ENCODE measurements around the gene CEP131.
A peak's percentile ranks its signal among the peaks of the same experiment; 100 is the strongest.

Gene CEP131

DNA sequence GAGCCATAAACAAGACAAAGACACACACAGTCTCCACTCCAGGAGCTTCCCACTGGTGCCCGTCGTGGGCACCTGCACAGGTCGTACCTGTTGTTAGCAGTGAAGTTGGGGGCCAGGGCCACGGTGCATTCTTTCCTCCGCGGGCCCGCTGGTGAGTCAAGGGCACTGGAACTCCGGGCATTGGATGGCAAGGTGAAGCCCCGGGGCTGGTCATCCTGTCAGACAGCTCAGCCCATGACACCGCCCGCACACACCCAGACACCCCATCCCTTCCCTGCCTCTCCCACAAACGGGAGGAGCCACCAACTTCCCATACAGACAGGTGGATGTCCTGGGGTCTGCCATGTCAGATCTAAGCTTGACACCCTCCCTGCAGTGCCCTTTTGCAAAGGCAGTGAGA is 16.1 kb downstream of the CEP131 start:
- no peak for FAIRE-seq

DNA sequence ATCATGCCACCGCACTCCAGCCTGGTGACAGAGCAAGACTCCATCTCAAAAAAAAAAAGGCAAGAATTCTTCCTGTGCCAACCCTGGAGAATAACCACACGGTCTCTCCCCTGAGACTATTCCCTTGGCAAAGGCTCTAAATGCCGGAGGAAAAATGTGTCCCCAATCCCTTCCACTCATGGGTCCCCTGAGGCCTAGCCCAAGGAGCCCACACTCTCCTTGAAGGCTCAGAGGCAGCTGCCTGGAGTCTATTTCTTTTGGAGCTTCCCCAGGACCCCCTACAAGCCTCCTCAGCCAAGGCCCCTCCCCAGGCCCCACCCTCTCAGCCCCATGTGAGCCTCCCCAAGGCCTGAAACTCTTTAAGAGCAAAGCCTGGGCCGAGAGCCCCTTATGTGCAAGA is 16.6 kb downstream of the CEP131 start:
- FAIRE-seq (no peak), DNase-seq (ENCODE audit: insufficient read length, low spot score) (no peak)
- TF ChIP-seq PAX5 (IDR thresholded peaks at IDR 0.05; ENCODE audit: insufficient read depth, low read length, severe bottlenecking) (no peak), POLR2A (IDR thresholded peaks at IDR 0.05; ENCODE audit: low read depth, low read length) (no peak), SPI1 (IDR thresholded peaks at IDR 0.05; ENCODE audit: low read depth, low read length) (no peak), POLR2AphosphoS5 (IDR thresholded peaks at IDR 0.05; ENCODE audit: low read depth, low read length) (no peak), POU2F2 (IDR thresholded peaks at IDR 0.05; ENCODE audit: low read depth, low read length) (no peak), TAF1 (IDR thresholded peaks at IDR 0.05; ENCODE audit: low read depth, low read length) (no peak)

More for the DNA sequence above, 16.1 kb downstream of the CEP131 start:
- no peak for DNase-seq (ENCODE audit: insufficient read length, low spot score)
- TF ChIP-seq SPI1 (IDR thresholded peaks at IDR 0.05; ENCODE audit: low read depth, low read length) (no peak), POU2F2 (IDR thresholded peaks at IDR 0.05; ENCODE audit: low read depth, low read length) (no peak), POLR2A (IDR thresholded peaks at IDR 0.05; ENCODE audit: low read depth, low read length) (no peak), POLR2AphosphoS5 (IDR thresholded peaks at IDR 0.05; ENCODE audit: low read depth, low read length) (no peak)

DNA sequence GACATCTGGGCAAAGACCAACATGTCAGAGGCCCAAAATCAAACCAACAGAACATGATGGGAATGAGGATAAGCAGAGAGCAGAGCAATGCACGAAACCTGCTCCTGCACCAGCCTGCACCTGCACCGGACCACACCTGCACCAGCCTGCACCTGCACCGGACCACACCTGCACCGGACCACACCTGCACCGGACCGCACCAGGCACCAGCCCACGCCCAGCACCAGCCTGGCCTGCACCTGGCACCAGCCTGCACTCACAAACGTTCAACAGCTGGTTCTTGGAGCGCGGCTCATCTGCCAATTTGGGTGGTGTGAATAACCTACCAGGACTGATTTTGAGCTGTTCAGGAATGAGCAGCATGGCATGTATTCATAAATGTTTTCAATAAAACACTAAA is 18.2 kb downstream of the CEP131 start:
- no peak for DNase-seq (ENCODE audit: insufficient read length, low spot score)
- FAIRE-seq: no peak
- TF ChIP-seq POLR2AphosphoS5 (IDR thresholded peaks at IDR 0.05; ENCODE audit: low read depth, low read length): no peak
- no peak for TF ChIP-seq POU2F2 (IDR thresholded peaks at IDR 0.05; ENCODE audit: low read depth, low read length)
- no peak for TF ChIP-seq POLR2A (IDR thresholded peaks at IDR 0.05; ENCODE audit: low read depth, low read length)
- TF ChIP-seq PAX5 (IDR thresholded peaks at IDR 0.05; ENCODE audit: insufficient read depth, low read length, severe bottlenecking): no peak
- no peak for TF ChIP-seq TAF1 (IDR thresholded peaks at IDR 0.05; ENCODE audit: low read depth, low read length)
- no peak for TF ChIP-seq SPI1 (IDR thresholded peaks at IDR 0.05; ENCODE audit: low read depth, low read length)

DNA sequence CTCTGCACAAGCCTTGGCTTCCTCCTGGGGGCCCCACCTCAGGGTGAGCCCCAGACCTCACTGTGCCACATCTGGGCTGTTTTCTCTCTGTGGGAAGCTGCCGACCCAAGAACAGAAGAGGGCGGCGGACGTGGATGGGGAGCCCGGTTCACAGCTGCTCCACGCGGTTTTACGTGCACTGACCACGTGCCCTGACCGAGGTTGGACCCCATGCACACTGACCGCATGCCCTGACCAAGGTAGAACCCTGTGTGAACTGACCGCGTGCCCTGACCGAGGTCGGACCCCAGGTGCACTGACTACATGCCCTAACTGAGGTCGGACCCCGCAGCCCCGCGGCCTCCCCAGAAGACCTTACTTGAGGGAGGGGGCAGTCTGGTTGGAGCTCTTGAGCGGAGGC is 19.6 kb downstream of the CEP131 start:
- FAIRE-seq (no peak), DNase-seq (ENCODE audit: insufficient read length, low spot score) (no peak)
- TF ChIP-seq TAF1 (IDR thresholded peaks at IDR 0.05; ENCODE audit: low read depth, low read length) (no peak), SPI1 (IDR thresholded peaks at IDR 0.05; ENCODE audit: low read depth, low read length) (no peak), POLR2A (IDR thresholded peaks at IDR 0.05; ENCODE audit: low read depth, low read length) (no peak), POLR2AphosphoS5 (IDR thresholded peaks at IDR 0.05; ENCODE audit: low read depth, low read length) (no peak), POU2F2 (IDR thresholded peaks at IDR 0.05; ENCODE audit: low read depth, low read length) (no peak), PAX5 (IDR thresholded peaks at IDR 0.05; ENCODE audit: insufficient read depth, low read length, severe bottlenecking) (no peak)

DNA sequence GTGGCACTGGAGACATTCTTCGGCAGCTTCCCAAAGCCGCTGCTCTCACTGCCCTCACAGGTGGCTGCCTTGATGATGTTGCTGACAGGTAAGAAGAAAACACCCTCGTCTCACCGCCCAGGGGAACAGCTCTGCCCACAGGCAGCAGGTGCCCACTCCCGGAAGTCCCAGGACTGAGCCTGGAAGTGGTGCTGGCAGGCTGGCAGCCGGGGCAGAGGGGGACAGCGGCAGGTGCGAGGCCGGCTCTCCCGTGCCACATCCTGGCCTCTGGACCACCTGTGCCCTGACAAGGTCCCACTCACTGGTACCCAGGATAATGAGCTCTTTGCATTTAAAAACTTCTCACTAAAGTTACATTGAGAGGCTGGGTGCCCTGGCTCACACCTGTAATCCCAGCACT is 20.4 kb downstream of the CEP131 start:
- FAIRE-seq (no peak), DNase-seq (ENCODE audit: insufficient read length, low spot score) (no peak)
- TF ChIP-seq POLR2A (IDR thresholded peaks at IDR 0.05; ENCODE audit: low read depth, low read length) (no peak), POU2F2 (IDR thresholded peaks at IDR 0.05; ENCODE audit: low read depth, low read length) (no peak), PAX5 (IDR thresholded peaks at IDR 0.05; ENCODE audit: insufficient read depth, low read length, severe bottlenecking) (no peak), POLR2AphosphoS5 (IDR thresholded peaks at IDR 0.05; ENCODE audit: low read depth, low read length) (no peak), TAF1 (IDR thresholded peaks at IDR 0.05; ENCODE audit: low read depth, low read length) (no peak), SPI1 (IDR thresholded peaks at IDR 0.05; ENCODE audit: low read depth, low read length) (no peak)

DNA sequence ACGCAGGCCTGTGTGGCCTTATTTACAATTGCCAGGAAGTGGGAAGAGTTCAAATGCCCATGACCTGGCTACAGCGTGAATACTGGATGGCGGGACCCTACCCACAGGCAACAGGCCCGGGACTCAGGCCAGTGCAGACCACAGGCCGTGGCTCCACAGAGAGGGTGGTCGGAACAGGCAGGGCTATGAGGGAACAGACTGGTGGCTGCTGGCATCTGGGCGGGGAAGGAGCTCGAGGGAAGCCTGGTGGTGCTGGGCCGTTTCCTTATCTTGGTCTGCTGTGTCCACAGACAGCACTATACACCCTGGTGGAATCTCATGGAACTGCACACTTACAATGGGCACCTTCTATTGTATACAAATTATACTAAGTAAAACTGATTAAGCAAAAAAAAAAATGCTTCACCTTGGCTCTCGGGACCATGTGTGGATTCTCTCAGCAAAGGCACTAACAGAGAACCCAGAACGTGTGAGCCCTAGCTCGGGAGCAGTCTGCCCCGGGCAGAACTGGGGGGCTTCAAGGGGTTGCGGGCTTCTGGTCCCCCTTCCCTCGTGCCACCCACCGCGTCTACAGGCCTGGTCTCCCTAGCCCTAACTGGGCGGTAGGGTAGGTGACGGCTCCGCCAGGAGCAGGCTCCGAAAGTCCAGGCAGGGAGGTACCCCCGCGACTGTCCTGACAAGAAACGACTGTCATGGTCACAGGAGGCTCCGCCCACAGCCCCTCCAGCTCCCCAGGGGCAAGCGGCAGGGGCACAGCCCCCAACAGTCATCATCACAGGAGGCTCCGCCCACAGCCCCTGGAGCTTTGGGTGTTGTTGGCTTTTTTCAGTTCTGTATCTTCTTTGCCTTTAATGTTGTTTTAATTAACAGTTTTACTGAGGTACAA is 21.8 kb downstream of the CEP131 start:
- peak; percentile 80 for DNase-seq (ENCODE audit: insufficient read length, low spot score)
- TF ChIP-seq TAF1 (IDR thresholded peaks at IDR 0.05; ENCODE audit: low read depth, low read length): no peak
- no peak for TF ChIP-seq POLR2AphosphoS5 (IDR thresholded peaks at IDR 0.05; ENCODE audit: low read depth, low read length)
- TF ChIP-seq PAX5 (IDR thresholded peaks at IDR 0.05; ENCODE audit: insufficient read depth, low read length, severe bottlenecking): no peak
- TF ChIP-seq POU2F2 (IDR thresholded peaks at IDR 0.05; ENCODE audit: low read depth, low read length): no peak
- TF ChIP-seq POLR2A (IDR thresholded peaks at IDR 0.05; ENCODE audit: low read depth, low read length): no peak
- no peak for TF ChIP-seq SPI1 (IDR thresholded peaks at IDR 0.05; ENCODE audit: low read depth, low read length)
- FAIRE-seq: no peak

DNA sequence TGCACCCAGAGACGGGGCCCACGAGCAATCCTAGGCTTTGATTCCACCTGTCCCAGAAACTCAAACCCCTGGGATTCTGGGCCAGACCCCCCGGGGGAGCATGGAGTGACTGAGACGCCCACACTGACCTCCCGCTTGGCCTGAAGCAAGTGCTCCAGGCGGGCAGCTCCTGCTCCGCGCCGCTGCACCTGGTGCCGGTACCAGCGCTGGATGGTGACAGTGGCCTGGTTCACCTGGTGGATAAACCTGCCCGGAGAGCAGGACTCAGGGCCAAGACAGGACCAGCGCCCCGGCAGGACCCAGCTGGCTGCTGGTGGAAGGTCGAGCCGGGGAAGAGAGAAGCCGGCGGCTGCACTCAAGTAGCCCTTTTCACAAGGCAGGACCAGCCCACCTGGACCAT is 22.6 kb downstream of the CEP131 start:
- TF ChIP-seq PAX5 (IDR thresholded peaks at IDR 0.05; ENCODE audit: insufficient read depth, low read length, severe bottlenecking): no peak
- no peak for TF ChIP-seq POLR2A (IDR thresholded peaks at IDR 0.05; ENCODE audit: low read depth, low read length)
- no peak for TF ChIP-seq TAF1 (IDR thresholded peaks at IDR 0.05; ENCODE audit: low read depth, low read length)
- no peak for TF ChIP-seq POLR2AphosphoS5 (IDR thresholded peaks at IDR 0.05; ENCODE audit: low read depth, low read length)
- no peak for TF ChIP-seq POU2F2 (IDR thresholded peaks at IDR 0.05; ENCODE audit: low read depth, low read length)
- TF ChIP-seq SPI1 (IDR thresholded peaks at IDR 0.05; ENCODE audit: low read depth, low read length): no peak
- FAIRE-seq: no peak

DNA sequence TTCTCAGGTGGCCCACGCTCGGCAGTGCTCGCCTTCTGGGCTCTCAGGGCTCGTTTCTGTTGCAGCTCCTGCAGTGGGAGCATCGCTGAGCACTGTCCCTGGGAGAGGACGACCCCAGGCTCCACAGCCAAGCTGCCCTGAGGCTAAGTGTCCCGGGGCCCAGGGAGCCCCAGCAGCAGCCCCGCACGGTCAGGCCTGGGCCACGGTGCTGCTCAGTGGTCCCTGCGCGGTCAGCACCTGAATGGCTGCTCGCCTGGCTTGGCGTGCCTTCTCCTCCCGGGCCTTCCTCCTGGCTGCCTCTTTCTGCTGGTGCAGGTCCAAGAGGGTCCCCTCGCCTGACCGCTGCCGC is 23.3 kb downstream of the CEP131 start:
- no peak for TF ChIP-seq POU2F2 (IDR thresholded peaks at IDR 0.05; ENCODE audit: low read depth, low read length)
- no peak for TF ChIP-seq POLR2AphosphoS5 (IDR thresholded peaks at IDR 0.05; ENCODE audit: low read depth, low read length)
- no peak for TF ChIP-seq PAX5 (IDR thresholded peaks at IDR 0.05; ENCODE audit: insufficient read depth, low read length, severe bottlenecking)
- TF ChIP-seq TAF1 (IDR thresholded peaks at IDR 0.05; ENCODE audit: low read depth, low read length): no peak
- TF ChIP-seq SPI1 (IDR thresholded peaks at IDR 0.05; ENCODE audit: low read depth, low read length): no peak
- no peak for TF ChIP-seq POLR2A (IDR thresholded peaks at IDR 0.05; ENCODE audit: low read depth, low read length)
- FAIRE-seq: no peak
- no peak for DNase-seq (ENCODE audit: insufficient read length, low spot score)

More for the DNA sequence above, 22.6 kb downstream of the CEP131 start:
- no peak for DNase-seq (ENCODE audit: insufficient read length, low spot score)

DNA sequence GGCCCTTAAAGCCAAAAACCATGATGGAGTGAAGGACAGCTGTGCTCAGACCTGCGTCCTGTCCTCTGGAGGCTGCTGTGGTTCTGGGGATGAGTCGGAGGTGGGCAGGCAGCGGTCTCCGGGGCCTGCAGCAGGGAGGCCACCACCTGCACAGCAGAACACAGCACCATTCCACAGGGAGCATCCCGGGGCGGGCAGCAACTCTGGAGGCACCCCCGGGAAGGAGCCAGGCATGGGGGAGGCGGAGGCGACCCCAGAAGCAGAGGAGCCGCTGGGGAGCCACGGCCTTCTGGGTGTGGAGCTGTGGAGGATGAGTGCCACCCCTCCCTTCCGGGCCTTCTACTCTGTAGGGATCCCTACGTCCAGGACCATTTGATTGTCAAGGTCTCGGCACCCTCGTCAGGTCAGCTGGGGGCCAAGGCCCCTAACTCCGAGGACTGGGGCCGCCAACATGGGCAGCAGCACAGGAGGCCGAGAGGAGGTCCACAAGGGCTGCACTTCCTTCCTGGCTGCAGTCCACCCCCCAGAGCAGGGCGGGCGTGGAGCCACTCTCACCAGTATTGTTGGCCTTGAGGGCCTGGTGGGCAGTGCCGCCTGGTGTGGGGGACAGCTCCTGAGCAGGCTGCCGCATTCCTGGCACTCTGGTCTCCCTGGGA is 23.8 kb downstream of the CEP131 start:
- TF ChIP-seq SPI1 (IDR thresholded peaks at IDR 0.05; ENCODE audit: low read depth, low read length): no peak
- no peak for TF ChIP-seq POLR2A (IDR thresholded peaks at IDR 0.05; ENCODE audit: low read depth, low read length)
- no peak for TF ChIP-seq POU2F2 (IDR thresholded peaks at IDR 0.05; ENCODE audit: low read depth, low read length)
- no peak for TF ChIP-seq TAF1 (IDR thresholded peaks at IDR 0.05; ENCODE audit: low read depth, low read length)
- TF ChIP-seq PAX5 (IDR thresholded peaks at IDR 0.05; ENCODE audit: insufficient read depth, low read length, severe bottlenecking): no peak
- TF ChIP-seq POLR2AphosphoS5 (IDR thresholded peaks at IDR 0.05; ENCODE audit: low read depth, low read length): no peak
- DNase-seq (ENCODE audit: insufficient read length, low spot score): no peak
- FAIRE-seq: no peak

All from GM12891 (cell line).